ENCODE measurements around the gene RTF1. TPM values are rescaled to one million over a fixed set of nuclear protein-coding genes. Genes with fewer than 3 reads are reported as not detected.

Gene RTF1
- total RNA-seq, 4 donors from 2014 or later: 23.4 to 73.0 (median 37.2) TPM

DNA sequence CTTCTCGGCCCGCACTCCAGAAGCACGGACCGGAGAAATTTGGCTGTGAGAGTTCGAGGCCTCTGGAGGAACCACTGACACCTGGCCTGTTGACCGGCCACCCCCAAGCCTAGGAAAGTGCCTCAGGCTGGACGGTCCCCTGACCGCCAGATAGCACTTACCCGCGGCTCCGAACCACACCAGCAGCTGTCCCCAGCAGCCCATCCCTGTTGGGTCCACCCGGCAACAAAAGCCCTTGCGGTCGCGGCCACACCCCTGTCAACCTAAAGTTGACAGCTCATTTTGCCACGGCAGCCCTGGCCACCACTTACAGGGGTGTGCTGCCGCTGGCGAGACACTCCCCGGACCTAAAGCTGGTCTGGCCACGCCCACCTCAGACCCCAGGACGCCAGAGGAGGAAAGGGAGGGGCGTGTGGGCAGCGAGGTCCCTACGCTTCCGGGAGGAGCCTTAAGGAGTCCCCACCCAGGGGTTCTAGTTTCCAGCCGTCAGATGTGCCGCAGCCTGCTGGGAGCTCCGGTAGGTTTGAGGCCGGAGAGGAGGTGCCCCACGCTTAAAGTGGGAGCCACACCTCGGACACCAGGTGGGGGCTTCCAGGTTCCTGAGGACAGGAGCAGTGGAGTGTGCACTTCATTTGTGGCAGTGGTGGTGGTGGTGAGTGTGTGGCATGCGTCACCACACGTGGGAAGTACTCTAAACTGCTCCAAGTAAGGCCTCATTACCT lies 96.8 kb downstream of the RTF1 start, which contains the start of gene LTK:
LTK (minus strand) TSS at position 322 of the 722 bp plus-strand sequence; CDS start at position 204, 118 bp downstream.
- no peak for DNase-seq (ENCODE audit: low spot score in 2 of 2)
- TF ChIP-seq, protein P1, sequence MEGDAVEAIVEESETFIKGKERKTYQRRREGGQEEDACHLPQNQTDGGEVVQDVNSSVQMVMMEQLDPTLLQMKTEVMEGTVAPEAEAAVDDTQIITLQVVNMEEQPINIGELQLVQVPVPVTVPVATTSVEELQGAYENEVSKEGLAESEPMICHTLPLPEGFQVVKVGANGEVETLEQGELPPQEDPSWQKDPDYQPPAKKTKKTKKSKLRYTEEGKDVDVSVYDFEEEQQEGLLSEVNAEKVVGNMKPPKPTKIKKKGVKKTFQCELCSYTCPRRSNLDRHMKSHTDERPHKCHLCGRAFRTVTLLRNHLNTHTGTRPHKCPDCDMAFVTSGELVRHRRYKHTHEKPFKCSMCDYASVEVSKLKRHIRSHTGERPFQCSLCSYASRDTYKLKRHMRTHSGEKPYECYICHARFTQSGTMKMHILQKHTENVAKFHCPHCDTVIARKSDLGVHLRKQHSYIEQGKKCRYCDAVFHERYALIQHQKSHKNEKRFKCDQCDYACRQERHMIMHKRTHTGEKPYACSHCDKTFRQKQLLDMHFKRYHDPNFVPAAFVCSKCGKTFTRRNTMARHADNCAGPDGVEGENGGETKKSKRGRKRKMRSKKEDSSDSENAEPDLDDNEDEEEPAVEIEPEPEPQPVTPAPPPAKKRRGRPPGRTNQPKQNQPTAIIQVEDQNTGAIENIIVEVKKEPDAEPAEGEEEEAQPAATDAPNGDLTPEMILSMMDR (IDR thresholded peaks at IDR 0.05): no peak
- no peak for TF ChIP-seq POLR2A (IDR thresholded peaks at IDR 0.05)
- peak within 1 kb of the TSS; percentile 9 for H3K4me3 ChIP-seq (ENCODE audit: low read depth, poor library complexity, severe bottlenecking)
- intact Hi-C loops (cut with DNase I; ENCODE audit: low total_unique reads): no loop called here
- WGBS, 2 donors: 15 to 20% methylated on average over 19 to 33 of the region's 33 CpGs

DNA sequence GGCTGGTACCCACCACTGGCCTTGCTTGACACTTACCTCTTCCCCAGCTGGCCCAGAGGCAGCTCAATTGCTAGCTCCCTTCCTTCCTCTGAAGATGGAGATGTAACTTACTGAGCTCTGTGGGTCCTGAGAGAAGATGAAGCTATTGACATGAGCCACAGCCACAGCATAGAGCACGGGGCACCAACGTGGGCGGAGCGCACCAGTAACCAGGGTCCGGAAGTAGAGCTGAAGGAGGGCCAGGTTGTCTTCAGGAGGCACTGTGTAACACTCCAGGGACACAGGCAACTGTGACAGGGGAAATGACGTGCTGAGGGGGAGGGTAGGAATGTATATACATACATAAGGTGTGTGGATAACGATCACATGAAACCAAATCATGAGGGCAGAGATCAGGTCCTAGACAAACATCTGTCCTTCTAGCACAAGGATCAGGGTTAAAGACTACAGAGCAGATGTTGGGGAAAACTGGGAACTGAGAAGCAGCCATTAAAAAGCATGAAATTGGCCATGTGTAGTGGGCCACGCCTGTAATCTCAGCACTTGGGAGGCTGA lies 101.1 kb downstream of the RTF1 start:
- TF ChIP-seq, protein P1 (IDR thresholded peaks at IDR 0.05): no peak
- TF ChIP-seq POLR2A (IDR thresholded peaks at IDR 0.05): no peak
- H3K4me3 ChIP-seq (ENCODE audit: low read depth, poor library complexity, severe bottlenecking): no peak overlapping the region
- 95% methylated on average over 8 of the region's 8 CpGs for WGBS, 2 donors
- intact Hi-C loops (cut with DNase I; ENCODE audit: low total_unique reads): no loop called here
- DNase-seq (ENCODE audit: low spot score in 2 of 2): no peak

DNA sequence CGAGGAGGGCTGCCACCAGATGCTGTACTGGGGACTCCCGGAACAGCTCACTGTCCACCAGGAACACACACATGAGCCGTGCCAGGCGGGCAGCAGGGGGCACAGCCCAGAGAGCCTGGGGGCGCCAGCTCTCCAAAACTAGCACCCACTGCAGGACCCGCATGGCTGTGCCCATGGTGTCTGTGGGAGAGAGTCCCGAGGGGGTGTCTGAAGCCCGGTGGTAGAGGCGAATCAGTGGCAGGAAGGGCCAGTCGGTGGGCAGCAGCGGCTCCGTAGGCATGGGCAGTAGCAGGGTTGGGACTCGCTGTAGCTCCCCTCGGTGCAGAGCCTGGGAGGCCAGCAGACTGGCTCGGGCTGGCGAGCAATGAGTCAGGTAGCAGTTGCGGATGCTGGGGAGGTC lies 103.7 kb downstream of the RTF1 start:
- no peak for DNase-seq (ENCODE audit: low spot score in 2 of 2)
- intact Hi-C loops (cut with DNase I; ENCODE audit: low total_unique reads): no loop called here
- 91 to 92% methylated on average over 17 of the region's 17 CpGs for WGBS, 2 donors

DNA sequence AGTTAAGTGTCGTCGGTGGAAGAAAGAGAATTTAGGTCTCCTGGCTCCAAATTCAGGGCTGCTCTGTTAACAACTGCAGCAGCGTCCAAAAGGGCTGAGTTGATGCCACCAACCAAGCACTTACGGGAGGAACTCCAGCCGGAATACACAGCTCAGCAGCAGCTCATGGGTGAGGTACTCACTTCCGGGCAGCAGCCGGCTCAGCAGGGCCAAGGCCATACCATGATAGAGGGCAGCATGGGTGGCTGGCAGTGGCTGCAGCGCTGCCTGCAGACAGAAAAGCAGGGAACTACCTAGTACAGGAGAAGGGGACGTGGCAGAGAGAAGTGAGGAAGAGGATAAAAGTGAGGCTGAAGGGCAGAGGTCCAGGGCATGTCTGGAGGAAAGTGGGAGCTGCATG lies 104.7 kb downstream of the RTF1 start:
- no peak overlapping the region for H3K4me3 ChIP-seq (ENCODE audit: low read depth, poor library complexity, severe bottlenecking)
- TF ChIP-seq, protein P1 (IDR thresholded peaks at IDR 0.05): no peak
- no peak for DNase-seq (ENCODE audit: low spot score in 2 of 2)
- WGBS, 2 donors: 77 to 81% methylated on average over 9 of the region's 9 CpGs
- intact Hi-C loops (cut with DNase I; ENCODE audit: low total_unique reads): no loop called here

More for the DNA sequence above, 103.7 kb downstream of the RTF1 start:
- TF ChIP-seq POLR2A (IDR thresholded peaks at IDR 0.05): no peak
- TF ChIP-seq, protein P1 (IDR thresholded peaks at IDR 0.05): no peak
- H3K4me3 ChIP-seq (ENCODE audit: low read depth, poor library complexity, severe bottlenecking): no peak overlapping the region

DNA sequence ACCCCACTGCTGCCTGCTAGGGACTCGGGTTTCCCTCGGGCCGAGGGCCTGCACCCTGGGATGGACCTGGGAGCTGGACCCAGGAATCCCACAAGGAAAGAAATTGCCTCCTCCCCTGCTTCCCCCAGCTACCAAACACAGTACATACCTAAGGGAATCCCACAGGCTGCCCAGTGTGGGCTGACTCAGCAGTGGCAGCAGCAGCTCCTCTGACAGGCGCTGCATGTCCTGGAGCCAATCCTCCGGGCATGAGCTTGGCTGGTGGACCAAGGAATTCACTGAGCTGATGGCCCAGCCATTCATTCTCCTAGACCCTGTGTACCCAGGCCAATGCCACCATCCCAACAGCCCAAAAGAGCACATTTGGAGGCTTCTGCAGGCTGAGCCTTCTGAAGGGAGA lies 106.2 kb downstream of the RTF1 start:
- TF ChIP-seq, protein P1 (IDR thresholded peaks at IDR 0.05): no peak
- no peak for TF ChIP-seq POLR2A (IDR thresholded peaks at IDR 0.05)
- intact Hi-C loops (cut with DNase I; ENCODE audit: low total_unique reads): no loop called here
- DNase-seq (ENCODE audit: low spot score in 2 of 2): no peak
- 89 to 91% methylated on average over 4 to 5 of the region's 5 CpGs for WGBS, 2 donors
- no peak overlapping the region for H3K4me3 ChIP-seq (ENCODE audit: low read depth, poor library complexity, severe bottlenecking)

All from lower leg skin (tissue), 4 donors.